HG03159 (cell line): ENCODE data around the gene PNMA6F.
"Not testable (repeated sequence)": the region's sequence is repeated elsewhere in the genome, so short reads cannot be mapped to it uniquely, and the experiment has no call there.

Source experiments
- ATAC-seq: cut with Tn5 transposase; IDR thresholded peaks from one replicate; pipeline ENCODE4 v1.9.1; 2021; ENCODE audit warnings: mild to moderate bottlenecking, moderate library complexity; ENCODE audit not compliant: unreplicated experiment

The PNMA6F gene

GRCh38 chrX:153303276-153304262, 18.0 kb downstream of the PNMA6F start:
- ATAC-seq: no peak

- no peak for ATAC-seq
Measured at GRCh38 chrX:153302796-153303195, 18.8 kb downstream of the PNMA6F start.

DNA sequence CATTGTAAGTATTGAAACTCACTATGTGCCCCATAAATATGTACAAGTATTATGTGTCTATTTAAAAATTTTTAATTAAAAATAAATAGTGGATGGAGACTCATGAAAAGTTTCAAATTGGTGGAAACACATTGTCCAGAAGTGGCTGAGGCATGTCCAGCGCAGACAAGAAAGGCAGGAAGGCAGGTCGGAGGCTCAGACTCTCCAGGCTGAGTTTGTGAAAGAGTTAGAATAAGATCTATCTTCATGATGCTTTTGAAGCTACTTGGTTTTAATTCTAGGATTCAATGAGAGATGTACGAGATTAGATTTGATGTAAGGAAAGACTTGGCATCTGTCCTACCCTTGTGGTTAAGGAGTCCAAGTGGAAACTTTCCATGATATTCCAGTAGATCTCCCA, 19.8 kb downstream of the PNMA6F start:
- no peak for ATAC-seq

DNA sequence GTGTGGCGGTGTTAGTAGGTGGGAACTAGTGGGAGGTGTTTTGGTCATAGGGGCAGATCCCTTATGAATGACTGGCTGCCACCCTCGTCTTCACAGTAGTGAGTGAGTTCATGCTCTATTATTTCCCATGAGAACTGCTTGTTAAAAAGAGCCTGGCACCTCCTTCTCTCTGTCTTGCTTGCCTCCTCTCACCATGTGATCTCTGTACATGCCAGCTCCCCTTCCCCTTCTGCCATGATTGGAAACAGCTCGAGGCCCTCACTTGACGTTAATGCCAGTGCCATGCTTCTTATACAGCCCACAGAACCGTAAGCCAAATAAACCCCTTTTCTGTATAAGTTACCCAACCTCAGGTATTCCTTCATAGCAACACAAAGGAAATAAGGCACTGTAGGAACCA, 21.7 kb downstream of the PNMA6F start:
- no peak for ATAC-seq

GRCh38 chrX:153297376-153297775, 24.2 kb downstream of the PNMA6F start:
- no peak for ATAC-seq

DNA sequence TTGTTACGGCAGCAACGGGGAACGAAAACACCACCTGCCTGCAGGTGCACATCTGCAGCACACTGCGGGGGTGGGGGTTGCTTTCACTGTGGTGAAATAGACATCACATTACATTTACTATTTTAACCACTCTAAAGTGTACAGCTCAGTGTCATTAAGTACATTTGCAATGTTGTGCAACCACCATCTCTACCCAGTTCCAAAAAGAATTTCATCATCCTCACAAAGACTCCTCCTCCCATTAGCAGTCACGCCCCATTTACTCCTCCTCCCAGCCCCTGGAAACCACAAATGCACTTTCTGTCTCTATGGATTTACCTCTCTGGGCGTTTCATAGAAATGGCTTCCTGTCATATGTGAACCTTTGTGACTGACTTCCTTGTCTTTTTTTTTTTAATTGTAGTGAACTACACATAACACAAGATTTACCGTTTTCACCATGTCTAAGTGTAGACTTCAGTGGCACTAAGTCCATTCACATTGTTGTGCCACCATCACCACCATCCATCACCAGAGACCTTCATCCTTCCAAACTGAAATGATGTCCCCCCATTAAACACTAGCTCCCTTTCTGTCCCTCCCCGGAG, 28.0 kb downstream of the PNMA6F start:
- ATAC-seq: not testable (repeated sequence)

DNA sequence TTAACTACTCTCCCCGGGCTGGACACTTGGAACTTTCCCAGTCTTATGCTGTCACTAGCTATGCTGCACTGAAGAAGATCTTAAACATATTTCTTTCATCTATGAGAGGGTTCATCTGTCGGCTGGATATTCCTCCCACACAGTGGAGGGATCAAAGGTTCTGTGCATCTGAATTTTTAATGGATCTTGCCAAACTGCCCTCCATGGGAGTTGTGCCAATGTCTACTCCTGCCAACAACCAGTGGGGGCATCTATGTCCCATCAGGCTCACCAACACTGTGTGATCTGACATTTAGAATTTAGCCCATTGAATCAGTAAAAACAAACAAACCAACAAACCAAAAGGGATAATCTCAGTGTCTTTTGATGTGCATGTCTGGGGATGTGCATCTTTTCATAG, 32.8 kb downstream of the PNMA6F start:
- not testable (repeated sequence) for ATAC-seq

- not testable (repeated sequence) for ATAC-seq
Measured at GRCh38 chrX:153285678-153286077, 35.9 kb downstream of the PNMA6F start.

GRCh38 chrX:153283982-153284381, 37.6 kb downstream of the PNMA6F start:
- not testable (repeated sequence) for ATAC-seq

DNA sequence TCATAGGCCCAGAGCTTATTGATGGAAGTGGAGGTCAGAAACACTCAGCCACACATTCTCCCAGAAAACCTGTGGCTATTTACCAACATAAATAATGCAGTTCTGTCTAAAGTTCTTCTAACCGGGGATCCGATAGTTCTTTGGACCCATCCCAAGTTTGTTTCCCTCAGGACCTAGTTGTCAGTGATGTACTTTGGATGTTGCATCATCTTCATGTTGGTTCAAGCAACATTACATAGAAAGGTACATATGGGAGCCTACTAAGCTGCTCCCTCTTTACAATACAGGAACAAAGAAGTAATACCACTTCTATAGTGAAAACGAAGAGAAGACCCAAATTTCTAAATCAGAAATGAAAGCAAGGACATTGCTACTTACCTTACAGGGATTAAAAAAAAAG, 39.8 kb downstream of the PNMA6F start:
- ATAC-seq: not testable (repeated sequence)

- ATAC-seq: not testable (repeated sequence)
Measured at GRCh38 chrX:153279304-153279703, 42.3 kb downstream of the PNMA6F start.

DNA sequence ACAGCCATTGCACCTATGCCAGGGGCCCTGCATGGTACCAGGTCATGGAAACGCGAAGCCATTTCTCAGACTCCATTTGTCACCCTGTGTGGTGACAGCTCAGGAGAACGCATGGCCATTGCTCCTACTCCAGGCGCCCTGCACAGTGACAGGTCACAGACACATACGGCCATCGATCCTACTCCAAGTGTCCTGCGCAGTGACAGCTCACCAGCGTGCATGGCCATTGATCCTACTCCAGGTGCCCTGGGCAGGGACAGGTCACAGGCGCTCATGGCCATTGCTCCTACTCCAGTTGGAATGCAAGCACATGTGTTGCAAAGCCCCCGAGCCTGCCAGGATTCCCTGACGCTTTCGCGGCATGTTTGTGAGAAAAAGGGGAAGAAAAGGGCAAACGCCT, 45.5 kb downstream of the PNMA6F start:
- not testable (repeated sequence) for ATAC-seq

DNA sequence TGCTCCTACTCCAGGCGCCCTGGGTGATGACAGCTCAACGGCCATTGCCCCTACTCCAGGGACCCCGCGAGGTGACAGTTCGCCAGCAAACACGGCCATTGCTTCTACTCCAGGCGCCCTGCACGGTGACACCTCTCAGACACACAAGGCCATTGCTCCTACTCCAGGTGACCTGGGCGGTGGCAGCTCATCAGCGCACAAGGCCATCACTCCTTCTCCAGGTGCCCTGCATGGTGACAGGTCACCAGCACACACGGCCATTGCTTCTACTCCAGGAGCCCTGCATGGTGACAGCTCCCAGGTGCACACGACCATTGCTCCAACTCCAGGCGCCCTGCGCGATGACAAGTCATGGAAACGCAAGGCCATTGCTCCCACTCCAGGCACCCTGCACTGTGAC, 46.1 kb downstream of the PNMA6F start:
- ATAC-seq: not testable (repeated sequence)

- not testable (repeated sequence) for ATAC-seq
Measured at GRCh38 chrX:153272584-153272983, 49.0 kb downstream of the PNMA6F start.

DNA sequence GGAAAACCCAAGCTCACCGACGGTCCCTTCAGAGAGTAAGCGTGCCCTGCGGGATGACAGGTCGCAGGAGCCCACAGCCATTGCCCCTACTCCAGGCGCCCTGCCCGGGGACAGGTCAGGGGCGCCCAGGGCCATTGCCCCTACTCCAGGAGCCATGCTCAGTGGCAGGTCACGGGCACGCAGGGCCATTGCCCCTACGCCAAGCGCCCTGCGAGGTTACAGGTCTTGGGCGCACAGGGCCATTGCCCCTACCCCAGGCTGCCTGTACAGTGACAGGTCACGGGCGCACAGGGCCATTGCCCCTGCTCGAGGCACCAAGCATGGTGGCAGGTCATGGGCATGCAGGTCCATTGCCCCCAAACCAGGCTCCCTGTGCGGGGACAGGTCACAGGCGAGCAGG, 49.5 kb downstream of the PNMA6F start:
- not testable (repeated sequence) for ATAC-seq
